H9 (cell line): ENCODE measurements around the gene VAV3. TPM values are rescaled to one million over a fixed set of nuclear protein-coding genes. Genes with fewer than 3 reads are reported as not detected.

Experiments
- DNase-seq: peaks from one replicate; pipeline ENCODE4 v3.0.0-alpha.2; 2017
- H2AFZ ChIP-seq: one replicate; pipeline ENCODE4 v1.6.1; 2013; ENCODE audit warnings: mild to moderate bottlenecking, low read length, control low read depth, moderate library complexity
- H2AK5ac ChIP-seq: 2 replicates; pipeline ENCODE4 v1.6.1; 2013; ENCODE audit warnings: low read length, control low read depth, mixed read lengths; ENCODE audit not compliant: insufficient read length
- H2BK120ac ChIP-seq: one replicate; pipeline ENCODE4 v1.6.1; 2013; ENCODE audit warnings: low read depth, mild to moderate bottlenecking, low read length, control low read depth, inconsistent platforms; ENCODE audit not compliant: poor library complexity, severe bottlenecking
- H2BK12ac ChIP-seq: 2 replicates; pipeline ENCODE4 v1.6.1; 2013; ENCODE audit warnings: low read length, control low read depth, mixed read lengths, low read depth; ENCODE audit not compliant: insufficient read length
- H2BK15ac ChIP-seq: 2 replicates; pipeline ENCODE4 v1.6.1; 2013; ENCODE audit warnings: low read depth, low read length, control low read depth
- H2BK20ac ChIP-seq: one replicate; pipeline ENCODE4 v1.6.1; 2013; ENCODE audit warnings: low read depth, mild to moderate bottlenecking, low read length, control low read depth, inconsistent platforms; ENCODE audit not compliant: poor library complexity, severe bottlenecking
- H2BK5ac ChIP-seq: 2 replicates; pipeline ENCODE4 v1.6.1; 2013; ENCODE audit warnings: low read length, control low read depth, mixed read lengths; ENCODE audit not compliant: insufficient read length
- H3K14ac ChIP-seq: 2 replicates; pipeline ENCODE4 v1.6.1; 2013; ENCODE audit warnings: low read length, control low read depth; ENCODE audit not compliant: insufficient read depth
- H3K18ac ChIP-seq: 2 replicates; pipeline ENCODE4 v1.6.1; 2013; ENCODE audit warnings: low read depth, mild to moderate bottlenecking, mixed read lengths, low read length, control low read depth; ENCODE audit not compliant: insufficient read length
- H3K23ac ChIP-seq: 2 replicates; pipeline ENCODE4 v1.6.1; 2013; ENCODE audit warnings: low read length, control low read depth, mixed read lengths, low read depth; ENCODE audit not compliant: insufficient read length
- H3K23me2 ChIP-seq: 2 replicates; pipeline ENCODE4 v1.6.1; 2013; ENCODE audit warnings: low read depth, mild to moderate bottlenecking, mixed read lengths, low read length, control low read depth; ENCODE audit not compliant: insufficient read length, poor library complexity, severe bottlenecking
- H3K27ac ChIP-seq: 2 replicates; pipeline ENCODE4 v1.5.1; 2013; ENCODE audit warnings: low read length, control low read depth, mixed read lengths, low read depth; ENCODE audit not compliant: insufficient read length
- H3K27me3 ChIP-seq: 2 replicates; pipeline ENCODE4 v1.6.1; 2013; ENCODE audit warnings: low read length, control low read depth, inconsistent platforms; ENCODE audit not compliant: insufficient read depth
- H3K4ac ChIP-seq: 2 replicates; pipeline ENCODE4 v1.6.1; 2013; ENCODE audit warnings: low read depth, mild to moderate bottlenecking, control low read depth, inconsistent platforms, low read length, moderate library complexity
- H3K4me1 ChIP-seq: 2 replicates; pipeline ENCODE4 v1.6.1; 2013; ENCODE audit warnings: low read length, control low read depth, inconsistent platforms; ENCODE audit not compliant: insufficient read depth
- H3K4me2 ChIP-seq: 2 replicates; pipeline ENCODE4 v1.6.1; 2013; ENCODE audit warnings: low read length, control low read depth, mixed read lengths; ENCODE audit not compliant: insufficient read length, insufficient read depth
- H3K56ac ChIP-seq: 2 replicates; pipeline ENCODE4 v1.6.1; 2013; ENCODE audit warnings: low read depth, mild to moderate bottlenecking, mixed read lengths, low read length, control low read depth; ENCODE audit not compliant: insufficient read length
- H3K79me1 ChIP-seq: 2 replicates; pipeline ENCODE4 v1.6.1; 2013; ENCODE audit warnings: low read depth, mild to moderate bottlenecking, moderate library complexity, low read length, control low read depth, inconsistent platforms; ENCODE audit not compliant: insufficient read depth, poor library complexity, severe bottlenecking
- H3K79me2 ChIP-seq: 2 replicates; pipeline ENCODE4 v1.6.1; 2013; ENCODE audit warnings: low read length, control low read depth, inconsistent platforms; ENCODE audit not compliant: insufficient read depth
- H3K9ac ChIP-seq: 2 replicates; pipeline ENCODE4 v1.6.1; 2013; ENCODE audit warnings: low read length, control low read depth, mixed read lengths; ENCODE audit not compliant: insufficient read length; ENCODE audit errors: extremely low read depth
- H3K9me3 ChIP-seq: one replicate; pipeline ENCODE4 v1.6.1; 2013; ENCODE audit warnings: low read depth, low read length, inconsistent platforms; ENCODE audit not compliant: control insufficient read depth
- H3T11ph ChIP-seq: one replicate; pipeline ENCODE4 v1.6.1; 2013; ENCODE audit warnings: mild to moderate bottlenecking, low read length, control low read depth, inconsistent platforms
- H4K20me1 ChIP-seq: one replicate; pipeline ENCODE4 v1.6.1; 2013; ENCODE audit not compliant: control insufficient read depth, insufficient read length, insufficient read depth
- H4K5ac ChIP-seq: 2 replicates; pipeline ENCODE4 v1.6.1; 2013; ENCODE audit warnings: low read depth, mild to moderate bottlenecking, mixed read lengths, low read length, control low read depth; ENCODE audit not compliant: insufficient read length
- H4K8ac ChIP-seq: replicated peaks from 2 replicates; pipeline ENCODE4 v1.6.1; 2013; ENCODE audit warnings: low read length, control low read depth, mixed read lengths, low read depth; ENCODE audit not compliant: insufficient read length
- H4K91ac ChIP-seq: 2 replicates; pipeline ENCODE4 v1.6.1; 2013; ENCODE audit warnings: low read depth, mild to moderate bottlenecking, moderate library complexity, mixed read lengths, low read length, control low read depth; ENCODE audit not compliant: insufficient read length
- H3K27ac Mint-ChIP-seq, 3 experiments: 2 replicates in 2 of 3; 3 replicates in 1 of 3; pipeline ENCODE4 v1.8.0; 2020 to 2021; ENCODE audit warnings: mixed read lengths in 3 of 3, mild to moderate bottlenecking in 1 of 3, moderate library complexity in 1 of 3
- H3K27me3 Mint-ChIP-seq: 2 replicates; pipeline ENCODE4 v1.8.0; 2021; ENCODE audit warnings: low read depth, mild to moderate bottlenecking, moderate library complexity, mixed read lengths
- H3K36me3 Mint-ChIP-seq, 3 experiments: 2 replicates in 2 of 3; 3 replicates in 1 of 3; pipeline ENCODE4 v1.8.0; 2020 to 2021; ENCODE audit warnings: low read depth in 3 of 3, mixed read lengths in 3 of 3; ENCODE audit not compliant: insufficient read depth in 1 of 3
- H3K4me1 Mint-ChIP-seq, 2 experiments: 2 replicates each; pipeline ENCODE4 v1.8.0; 2020; ENCODE audit warnings: mixed read lengths in 2 of 2
- H3K4me3 Mint-ChIP-seq, 2 experiments: 2 replicates in 1 of 2; 3 replicates in 1 of 2; pipeline ENCODE4 v1.8.0; 2020 to 2021; ENCODE audit warnings: mild to moderate bottlenecking in 2 of 2, mixed read lengths in 2 of 2, moderate library complexity in 1 of 2
- H3K9me3 Mint-ChIP-seq, 2 experiments: 2 replicates in 1 of 2; 3 replicates in 1 of 2; pipeline ENCODE4 v1.8.0; 2020; ENCODE audit warnings: mild to moderate bottlenecking in 2 of 2, mixed read lengths in 2 of 2, moderate library complexity in 1 of 2
- CTCF ChIP-seq: fragments of 200-600 bp; sonication (generic); conservative IDR thresholded peaks from 3 replicates; pipeline ENCODE4 v1.8.0; 2021; ENCODE audit warnings: antibody characterized with exemption, mild to moderate bottlenecking
- WGBS: extraction: QIAGEN DNeasy Blood & Tissue Kit; methylation state at CpG from one replicate; pipeline ENCODE4 v1.1.7; 2013; ENCODE audit warnings: missing lambda C conversion rate, low lambda C conversion rate, mixed read lengths; ENCODE audit not compliant: insufficient read length; ENCODE audit errors: extremely low coverage; 5-methylcytosine and 5-hydroxymethylcytosine counted together
- total RNA-seq: library from RNA; stranded (reverse); gene quantifications from 2 replicates; pipeline ENCODE4 v1.2.1, GENCODE V29; 2021

VAV3 gene
- total RNA-seq, 1 experiment from 2014 or later, result 5.1 TPM

DNA sequence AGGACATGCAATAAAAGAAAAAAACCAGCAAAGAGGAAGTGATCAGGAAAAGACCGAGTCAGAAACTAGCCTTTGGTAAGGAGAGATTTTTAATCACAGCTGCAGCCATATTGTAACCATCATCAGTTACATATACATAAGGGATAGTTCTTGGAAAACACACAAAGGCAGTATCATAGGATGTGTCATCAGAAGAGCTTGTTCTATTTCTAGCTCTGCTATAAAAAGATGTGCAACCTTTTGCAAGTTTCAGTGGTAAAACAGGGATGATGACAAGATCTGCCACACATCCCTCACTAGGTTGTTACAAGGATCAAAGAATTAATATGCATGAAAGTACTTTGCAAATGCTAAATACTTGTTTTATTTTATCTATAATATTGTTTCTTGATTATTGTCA lies 342.0 kb downstream of the VAV3 start:
- Histone ChIP-seq H4K20me1 (no peaks in the 10 kb centered on the region), H3K56ac (no peak overlapping the region), H3K9ac (no peak overlapping the region), H3K9me3 (no peaks in the 10 kb centered on the region), H3T11ph (no peak overlapping the region), H3K79me1 (no peaks in the 10 kb centered on the region), H3K79me2 (no peaks in the 10 kb centered on the region), H2AK5ac (no peak overlapping the region), H2BK5ac (no peak overlapping the region), H4K8ac (no peak overlapping the region), H4K5ac (no peak overlapping the region), H3K23ac (no peak overlapping the region), H2BK20ac (no peak overlapping the region), H3K27ac (no peak overlapping the region), H3K4me1 (no peaks in the 10 kb centered on the region), H4K91ac (no peak overlapping the region), H3K4me2 (no peak overlapping the region), H2BK12ac (no peak overlapping the region), H2AFZ (no peak overlapping the region), H2BK15ac (no peak overlapping the region), H3K27me3 (no peaks in the 10 kb centered on the region), H3K4ac (no peak overlapping the region), H2BK120ac (no peak overlapping the region), H3K18ac (no peak overlapping the region), H3K14ac (no peak overlapping the region), H3K23me2 (no peaks in the 10 kb centered on the region)
- H3K4me3 Mint-ChIP-seq, result no peak overlapping the region
- no peak overlapping the region; a peak in 1 of 7 replicates for H3K27ac Mint-ChIP-seq
- no peaks in the 10 kb centered on the region for H3K9me3 Mint-ChIP-seq
- no peaks in the 10 kb centered on the region for H3K27me3 Mint-ChIP-seq
- no CpG with 5 or more reads among the region's 1 CpG for WGBS
- H3K4me1 Mint-ChIP-seq, result no peaks in the 10 kb centered on the region
- no peak for TF ChIP-seq CTCF
- no peak for DNase-seq
- no peaks in the 10 kb centered on the region for H3K36me3 Mint-ChIP-seq
